ENCODE results near the gene CNEP1R1.

DNA sequence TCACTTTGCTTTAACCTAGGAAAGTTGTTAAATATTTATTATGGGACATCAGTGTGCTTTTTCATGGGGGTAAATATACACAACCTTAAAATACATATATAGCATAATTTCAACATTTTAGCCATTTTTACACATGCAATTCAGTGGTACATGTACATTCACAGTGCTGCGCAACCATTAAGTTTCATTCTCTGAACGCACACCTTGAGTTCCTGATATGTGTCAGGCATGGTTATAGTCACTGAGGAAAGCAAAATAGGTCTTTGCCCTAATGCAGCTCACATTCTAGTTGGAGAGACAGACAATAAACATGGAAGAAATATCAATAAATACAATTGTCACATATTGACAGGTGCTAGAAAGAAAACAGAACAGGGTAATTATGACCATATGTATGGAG, 12.8 kb upstream of the CNEP1R1 start:
- no peak for TF ChIP-seq EZH2 (IDR thresholded peaks at IDR 0.05; ENCODE audit: insufficient read depth, poor library complexity, severe bottlenecking)
- no peak for TF ChIP-seq EZH2phosphoT487 (IDR thresholded peaks at IDR 0.05; ENCODE audit: insufficient read depth, low read depth)

Measured in GM23248 (cell line).